Measurements from ENCODE around the gene PROX1. TPM values are rescaled to one million over a fixed set of nuclear protein-coding genes. Genes with fewer than 3 reads are reported as not detected.

The PROX1 gene
- total RNA-seq, 2 experiments from 2014 or later = 0.03 TPM; not detected in 1

DNA sequence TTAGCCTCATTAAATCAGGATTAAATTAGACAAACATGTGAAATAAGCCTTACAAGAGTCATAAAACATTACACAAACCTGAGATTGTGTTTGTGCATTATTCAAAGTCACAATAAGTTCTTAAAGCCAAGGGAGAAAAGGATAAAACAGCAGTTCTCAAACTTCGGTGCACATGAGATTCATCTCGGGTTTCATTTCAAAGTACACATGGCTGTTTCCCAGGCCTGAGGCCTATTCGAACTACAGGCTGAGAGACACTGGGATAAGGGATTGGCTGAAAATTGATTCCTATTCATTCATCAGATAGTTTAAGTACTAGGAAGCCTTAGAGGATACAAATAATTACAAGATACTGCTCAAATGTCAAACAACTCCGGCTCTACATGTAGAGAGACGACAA lies 35.9 kb upstream of the PROX1 start:
- TF ChIP-seq, protein P1, sequence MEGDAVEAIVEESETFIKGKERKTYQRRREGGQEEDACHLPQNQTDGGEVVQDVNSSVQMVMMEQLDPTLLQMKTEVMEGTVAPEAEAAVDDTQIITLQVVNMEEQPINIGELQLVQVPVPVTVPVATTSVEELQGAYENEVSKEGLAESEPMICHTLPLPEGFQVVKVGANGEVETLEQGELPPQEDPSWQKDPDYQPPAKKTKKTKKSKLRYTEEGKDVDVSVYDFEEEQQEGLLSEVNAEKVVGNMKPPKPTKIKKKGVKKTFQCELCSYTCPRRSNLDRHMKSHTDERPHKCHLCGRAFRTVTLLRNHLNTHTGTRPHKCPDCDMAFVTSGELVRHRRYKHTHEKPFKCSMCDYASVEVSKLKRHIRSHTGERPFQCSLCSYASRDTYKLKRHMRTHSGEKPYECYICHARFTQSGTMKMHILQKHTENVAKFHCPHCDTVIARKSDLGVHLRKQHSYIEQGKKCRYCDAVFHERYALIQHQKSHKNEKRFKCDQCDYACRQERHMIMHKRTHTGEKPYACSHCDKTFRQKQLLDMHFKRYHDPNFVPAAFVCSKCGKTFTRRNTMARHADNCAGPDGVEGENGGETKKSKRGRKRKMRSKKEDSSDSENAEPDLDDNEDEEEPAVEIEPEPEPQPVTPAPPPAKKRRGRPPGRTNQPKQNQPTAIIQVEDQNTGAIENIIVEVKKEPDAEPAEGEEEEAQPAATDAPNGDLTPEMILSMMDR (IDR thresholded peaks at IDR 0.05) = no peak
- H3K36me3 Mint-ChIP-seq (ENCODE audit: low read depth) = no peaks in the 10 kb centered on the region
- no peaks in the 10 kb centered on the region for H3K4me1 Mint-ChIP-seq (ENCODE audit: low read depth)
- POLR2A ChIA-PET = no interaction called here
- no peak overlapping the region for H3K27ac Mint-ChIP-seq
- H3K9me3 ChIP-seq (ENCODE audit: control insufficient read depth in 1 of 2, insufficient read depth in 1 of 2, low read length in 2 of 2) = peaks cover 0 to 3% of the 10 kb centered on the region in 2 experiments
- H3K4me1 ChIP-seq (ENCODE audit: insufficient read depth, low read length) = no peaks in the 10 kb centered on the region
- H3K27ac ChIP-seq (ENCODE audit: low read depth in 1 of 2, low read length in 2 of 2) = no peak overlapping the region
- no peak for ATAC-seq (ENCODE audit: poor library complexity)
- H3K9me3 Mint-ChIP-seq = no peaks in the 10 kb centered on the region
- H3K27me3 ChIP-seq (ENCODE audit: control insufficient read depth in 1 of 2, insufficient read depth in 2 of 2, low read length in 2 of 2) = no peaks in the 10 kb centered on the region
- H3K4me3 Mint-ChIP-seq = no peak overlapping the region
- no peak overlapping the region for H3K4me3 ChIP-seq (ENCODE audit: low read length)
- intact Hi-C loops (cut with DNase I, micrococcal nuclease) = no loop called here
- no peaks in the 10 kb centered on the region for H3K36me3 ChIP-seq (ENCODE audit: insufficient read depth, low read length)
- CTCF ChIA-PET = no interaction called here
- H3K27me3 Mint-ChIP-seq = no peaks in the 10 kb centered on the region
- DNase-seq = no peak

DNA sequence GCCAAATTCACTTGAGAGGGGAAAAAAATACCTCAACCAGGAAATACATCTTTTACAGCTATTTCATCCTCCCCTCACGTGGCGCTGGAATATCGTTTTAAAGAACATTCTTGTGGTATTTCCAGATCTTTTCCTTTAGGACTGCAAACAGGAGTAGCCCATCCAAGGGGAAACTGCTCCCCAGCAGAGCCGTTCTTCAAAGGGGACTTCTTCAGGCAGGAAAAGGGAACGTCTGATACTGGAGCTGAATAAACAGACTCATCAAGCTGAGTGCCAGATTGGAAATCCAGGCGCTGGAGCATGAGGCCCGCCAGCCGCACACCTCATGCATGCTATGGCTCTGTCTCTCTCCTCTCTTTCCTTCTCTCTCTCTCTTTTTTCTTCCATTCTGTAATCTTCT lies 34.0 kb upstream of the PROX1 start:
- POLR2A ChIA-PET = interaction anchor here (0.9 kb wide), 1 partner anchor 283 kb away, joined by 3 read pairs; no protein-coding TSS in a partner anchor
- TF ChIP-seq, protein P1 (IDR thresholded peaks at IDR 0.05) = no peak

DNA sequence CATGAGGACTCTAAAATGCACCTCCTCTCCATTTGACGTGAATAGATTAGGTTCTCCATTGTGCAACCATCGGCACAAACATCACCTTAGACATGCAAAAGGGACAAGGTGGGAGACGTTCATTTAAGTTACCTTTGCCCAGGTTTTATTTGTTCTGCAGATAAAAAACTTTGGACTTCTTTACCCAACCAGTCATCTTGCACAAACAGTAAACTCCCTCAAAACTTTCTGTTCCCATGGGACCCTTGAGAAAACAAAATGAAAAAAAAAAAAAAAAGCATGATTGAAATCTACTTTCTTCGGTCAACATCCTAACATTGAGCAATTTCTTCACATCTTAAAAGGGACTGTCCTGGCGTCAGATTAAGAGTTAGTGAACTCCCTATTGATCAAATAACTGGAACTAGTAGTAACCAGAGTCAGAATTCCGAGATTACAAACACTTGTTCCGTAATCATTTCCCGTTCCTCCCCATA lies 31.4 kb upstream of the PROX1 start:
- no peak overlapping the region for H3K27ac ChIP-seq (ENCODE audit: low read depth in 1 of 2, low read length in 2 of 2)
- Mint-ChIP-seq H3K4me3 (no peak overlapping the region), H3K9me3 (no peaks in the 10 kb centered on the region), H3K4me1 (ENCODE audit: low read depth) (no peaks in the 10 kb centered on the region), H3K27ac (no peak overlapping the region), H3K27me3 (no peaks in the 10 kb centered on the region), H3K36me3 (ENCODE audit: low read depth) (no peaks in the 10 kb centered on the region)
- intact Hi-C loops (cut with DNase I, micrococcal nuclease) = no loop called here
- no peak for ATAC-seq (ENCODE audit: poor library complexity)
- no peaks in the 10 kb centered on the region for H3K4me1 ChIP-seq (ENCODE audit: insufficient read depth, low read length)
- peaks cover 0 to 3% of the 10 kb centered on the region in 2 experiments for H3K9me3 ChIP-seq (ENCODE audit: control insufficient read depth in 1 of 2, insufficient read depth in 1 of 2, low read length in 2 of 2)
- TF ChIP-seq, protein P1 (IDR thresholded peaks at IDR 0.05) = no peak
- H3K36me3 ChIP-seq (ENCODE audit: insufficient read depth, low read length) = no peaks in the 10 kb centered on the region
- H3K4me3 ChIP-seq (ENCODE audit: low read length) = no peak overlapping the region
- POLR2A ChIA-PET = no interaction called here
- CTCF ChIA-PET = no interaction called here
- no peak for DNase-seq
- H3K27me3 ChIP-seq (ENCODE audit: control insufficient read depth in 1 of 2, insufficient read depth in 2 of 2, low read length in 2 of 2) = no peaks in the 10 kb centered on the region

More for the DNA sequence above, 34.0 kb upstream of the PROX1 start:
- H3K4me1 Mint-ChIP-seq (ENCODE audit: low read depth) = no peaks in the 10 kb centered on the region
- intact Hi-C loops (cut with DNase I, micrococcal nuclease) = no loop called here
- Histone ChIP-seq H3K36me3 (ENCODE audit: insufficient read depth, low read length) (no peaks in the 10 kb centered on the region), H3K27me3 (ENCODE audit: control insufficient read depth in 1 of 2, insufficient read depth in 2 of 2, low read length in 2 of 2) (no peaks in the 10 kb centered on the region), H3K4me1 (ENCODE audit: insufficient read depth, low read length) (no peaks in the 10 kb centered on the region), H3K4me3 (ENCODE audit: low read length) (no peak overlapping the region), H3K27ac (ENCODE audit: low read depth in 1 of 2, low read length in 2 of 2) (no peak overlapping the region), H3K9me3 (ENCODE audit: control insufficient read depth in 1 of 2, insufficient read depth in 1 of 2, low read length in 2 of 2) (peaks cover 0 to 3% of the 10 kb centered on the region in 2 experiments)
- DNase-seq (no peak), ATAC-seq (ENCODE audit: poor library complexity) (no peak)
- CTCF ChIA-PET = no interaction called here
- no peaks in the 10 kb centered on the region for H3K9me3 Mint-ChIP-seq
- H3K27me3 Mint-ChIP-seq = no peaks in the 10 kb centered on the region
- H3K27ac Mint-ChIP-seq = no peak overlapping the region
- no peaks in the 10 kb centered on the region for H3K36me3 Mint-ChIP-seq (ENCODE audit: low read depth)
- no peak overlapping the region for H3K4me3 Mint-ChIP-seq
